Measurements from ENCODE around the gene LCE7A.
A peak's percentile ranks its signal among the peaks of the same experiment; 100 is the strongest.

Gene LCE7A

DNA sequence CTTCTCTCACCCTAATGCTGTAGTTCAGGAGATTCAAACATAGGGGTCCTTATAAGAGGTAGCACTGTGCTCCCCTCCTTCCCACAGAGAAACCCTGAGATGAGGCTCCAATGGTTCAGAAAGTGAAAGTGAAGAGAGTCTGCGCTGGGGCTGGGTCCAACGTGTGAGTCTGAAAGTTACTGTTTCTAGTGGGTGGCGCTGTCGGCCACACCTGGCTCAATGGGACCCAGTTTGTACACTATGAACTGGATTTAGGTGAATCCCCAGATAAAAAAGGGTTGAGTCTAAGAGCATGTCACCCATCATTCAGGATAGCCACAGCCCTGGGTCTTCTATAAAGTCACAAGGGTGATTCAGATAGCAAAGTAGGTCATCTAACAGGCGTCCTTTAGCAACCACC, 21.1 kb downstream of the LCE7A start:
- DNase-seq: no peak

- no peak for DNase-seq
Observed at GRCh38 chr1:152884085-152884484, 24.3 kb downstream of the LCE7A start.

DNA sequence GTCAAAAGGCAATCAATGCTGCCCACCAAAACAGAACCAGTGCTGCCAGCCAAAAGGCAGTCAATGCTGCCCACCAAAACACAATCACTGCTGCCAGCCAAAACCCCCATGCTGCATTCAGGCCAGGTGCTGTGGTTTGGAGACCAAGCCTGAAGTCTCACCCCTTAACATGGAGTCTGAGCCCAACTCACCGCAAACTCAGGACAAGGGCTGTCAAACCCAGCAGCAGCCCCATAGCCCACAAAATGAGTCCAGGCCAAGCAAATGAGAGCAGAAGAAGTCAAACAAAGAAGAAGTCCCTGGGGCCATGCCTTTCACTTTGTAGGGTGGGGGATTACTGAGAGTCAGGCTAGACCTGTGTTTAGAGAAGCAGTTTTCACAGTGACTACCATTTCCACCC, 24.7 kb downstream of the LCE7A start:
- DNase-seq: no peak

DNA sequence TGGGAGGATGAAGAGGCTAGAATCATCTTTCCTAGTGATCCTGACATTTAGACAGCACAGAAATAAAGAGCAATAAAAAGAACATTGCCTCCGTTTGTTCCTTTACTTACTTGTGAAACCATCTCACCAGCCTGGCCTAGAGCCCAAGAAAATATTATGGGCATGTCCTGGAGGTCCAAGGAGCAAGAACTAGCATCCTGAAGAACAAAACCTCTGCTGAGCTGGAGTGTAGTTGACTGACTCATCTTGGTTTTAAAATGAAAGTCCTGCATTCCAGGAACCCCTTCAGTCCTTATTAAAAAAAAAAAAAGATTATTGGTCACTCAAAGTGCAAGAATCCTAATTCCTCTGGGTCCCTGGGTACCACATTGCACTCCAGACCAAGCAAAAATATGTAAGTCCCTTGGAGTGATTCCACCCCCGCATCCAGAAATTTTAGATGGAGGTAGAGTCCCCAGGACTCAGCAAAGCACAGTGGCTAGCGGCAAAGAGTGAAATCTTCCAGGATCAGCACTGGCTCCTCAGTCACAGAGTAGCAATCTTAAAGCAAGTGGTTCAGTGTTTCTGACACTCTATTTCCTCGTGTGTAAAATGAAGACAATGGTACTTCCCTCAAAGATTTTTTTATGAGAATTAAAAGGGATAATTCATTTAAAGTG, 25.3 kb downstream of the LCE7A start:
- peak; percentile 71 for DNase-seq

DNA sequence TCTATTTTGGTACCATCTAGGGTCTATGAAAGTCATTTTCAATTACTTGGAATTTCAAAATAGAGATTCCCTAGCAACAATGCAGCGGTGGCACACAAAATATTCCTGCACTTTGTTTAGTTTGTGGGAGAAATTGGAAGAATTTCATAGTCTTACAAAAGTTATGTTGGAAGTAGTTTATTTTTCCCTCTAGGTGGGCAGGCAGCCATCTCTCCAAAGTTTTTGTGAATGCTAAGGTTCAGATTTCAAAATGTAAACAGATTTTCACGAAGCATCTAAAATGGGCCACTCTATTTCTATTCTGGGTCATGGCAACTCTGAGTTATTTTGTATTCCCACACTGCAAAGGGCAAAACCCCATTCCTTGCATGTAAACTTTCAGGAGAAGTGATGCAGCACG, 26.3 kb downstream of the LCE7A start:
- no peak for DNase-seq

- DNase-seq: no peak
Observed at GRCh38 chr1:152886758-152887409, 27.1 kb downstream of the LCE7A start.

DNA sequence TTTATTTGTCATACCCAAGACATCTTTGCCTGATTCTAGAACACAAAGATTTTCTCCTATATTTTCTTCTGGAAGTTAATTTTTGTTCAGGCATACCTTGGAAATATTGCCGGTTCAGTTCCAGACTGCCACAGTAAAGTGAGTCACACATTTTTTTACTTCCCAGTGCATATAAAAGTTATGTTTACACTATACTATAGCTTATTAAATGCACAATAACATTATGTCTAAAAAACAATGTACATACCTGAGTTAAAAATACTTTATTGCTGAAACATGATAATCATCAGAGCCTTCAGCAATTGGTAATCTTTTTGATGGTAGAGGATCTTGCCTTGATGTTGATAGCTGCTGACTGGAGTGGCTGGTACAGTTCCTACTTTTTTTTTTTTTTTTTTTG, 28.3 kb downstream of the LCE7A start:
- DNase-seq: no peak

DNA sequence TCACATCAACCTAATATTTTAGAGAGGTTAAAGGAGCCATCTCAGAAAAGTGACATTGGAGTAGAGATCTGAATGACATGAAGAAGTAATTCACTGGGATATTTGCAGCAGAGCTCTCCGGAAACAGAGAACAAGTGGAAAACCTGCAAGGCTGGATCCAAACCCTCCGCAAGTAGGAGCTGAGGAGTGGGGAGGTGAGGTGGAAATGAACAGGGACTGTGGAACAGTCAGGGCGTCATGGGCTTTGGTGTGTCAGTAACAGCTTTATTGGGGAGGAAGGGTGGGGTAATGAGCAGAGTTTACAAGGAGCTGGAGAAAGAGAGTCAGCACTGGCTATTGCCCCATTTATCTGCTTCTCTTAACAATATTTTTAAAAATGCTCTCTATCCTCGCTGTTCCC, 39.2 kb downstream of the LCE7A start:
- no peak for DNase-seq

- DNase-seq: no peak
Observed at GRCh38 chr1:152899883-152900282, 40.1 kb downstream of the LCE7A start.

- no peak for DNase-seq
Observed at GRCh38 chr1:152901631-152902030, 41.8 kb downstream of the LCE7A start.

DNA sequence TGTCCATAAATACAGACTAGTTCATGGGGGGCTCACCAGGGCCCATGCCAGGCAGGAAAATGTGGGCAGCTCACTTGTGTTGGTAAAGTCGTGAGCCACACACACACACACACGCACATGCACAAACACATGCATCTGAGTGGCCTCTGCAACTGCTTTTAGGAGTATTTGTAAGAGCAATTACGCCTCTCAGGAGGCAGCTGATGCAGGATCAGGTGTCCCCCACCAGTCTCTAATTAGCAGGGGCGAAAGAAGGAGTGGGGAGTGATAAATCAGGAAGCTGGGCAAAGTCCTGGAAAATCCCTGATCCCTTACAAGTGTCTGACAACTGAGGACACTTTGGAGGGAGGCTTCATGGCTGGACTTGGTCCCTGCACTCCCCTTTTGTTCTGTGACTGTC, 42.8 kb downstream of the LCE7A start:
- no peak for DNase-seq

- DNase-seq: no peak
Observed at GRCh38 chr1:152904688-152905440, 45.1 kb downstream of the LCE7A start.

GRCh38 chr1:152906023-152906565, 46.3 kb downstream of the LCE7A start:
- peak; percentile 80 for DNase-seq

- peak; percentile 26 for DNase-seq
Observed at GRCh38 chr1:152907686-152908601, 48.1 kb downstream of the LCE7A start, which contains the start of gene IVL. TSS of gene IVL (plus strand) at chr1:152908546. CDS start at chr1:152909798, 1,252 bp downstream.

DNA sequence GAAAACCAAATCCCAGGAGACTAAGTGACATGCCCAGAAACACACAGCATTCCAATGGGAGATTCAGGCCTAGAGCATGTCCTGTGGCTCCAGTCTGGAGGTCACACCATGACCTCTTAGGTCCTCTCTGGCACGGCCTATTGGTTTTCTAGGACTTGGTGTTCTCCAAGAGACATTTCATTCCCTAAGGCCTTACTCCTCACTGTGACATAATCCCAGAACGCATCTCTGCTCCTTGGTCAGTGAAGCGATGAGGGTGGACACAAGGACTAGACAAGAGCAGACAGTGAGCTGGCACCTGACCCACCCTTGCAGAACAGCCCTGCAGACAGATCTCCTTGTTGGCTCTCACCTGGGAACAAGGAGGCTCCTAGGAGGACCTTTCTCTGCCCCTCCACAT, 49.4 kb downstream of the LCE7A start:
- no peak for DNase-seq

Data from fibroblast of skin of abdomen (primary cell).